Prostate gland (tissue), 2 donors: ENCODE data around the gene TCEAL2.
"Not testable (repeated sequence)": the region's sequence is repeated elsewhere in the genome, so short reads cannot be mapped to it uniquely, and the experiment has no call there.

Experiments
- CTCF ChIP-seq, 4 experiments: fragments of 200-600 bp in 2 of 4; fragments of 450-650 bp in 2 of 4; sonication (generic) in 2 of 4; IDR thresholded peaks; 1 replicate in 3 of 4; 2 replicates in 1 of 4; pipeline ENCODE4 v1.5.1; 2016 to 2019; ENCODE audit warnings: antibody characterized with exemption in 4 of 4, mild to moderate bottlenecking in 2 of 4, moderate library complexity in 2 of 4
- POLR2A ChIP-seq: fragments of 450-650 bp; IDR thresholded peaks from one replicate; pipeline ENCODE4 v1.6.1; 2016; ENCODE audit warnings: antibody characterized with exemption, mild to moderate bottlenecking
- POLR2AphosphoS5 ChIP-seq: sonication (generic); formaldehyde crosslinking; IDR thresholded peaks from one replicate; pipeline ENCODE4 v1.6.1; 2017; ENCODE audit warnings: antibody characterized with exemption

- TF ChIP-seq CTCF (IDR thresholded peaks at IDR 0.05); POLR2AphosphoS5; POLR2A: not testable (repeated sequence)
Observed at GRCh38 chrX:102141631-102142030, 16.2 kb downstream of the TCEAL2 start.
